Gastrocnemius medialis (tissue), 4 donors: Measurements from ENCODE around the gene TMEM243. TPM values are rescaled to one million over a fixed set of nuclear protein-coding genes. Genes with fewer than 3 reads are reported as not detected.

Experiments
- ATAC-seq, 2 donors: fragments of 150-250 bp; one replicate each; pipeline ENCODE4 v1.9.1; 2016
- DNase-seq, 2 donors: peaks; one replicate each; pipeline ENCODE4 v3.0.0-alpha.2; 2019
- H3K27ac ChIP-seq, 4 donors: fragments of 200-600 bp; sonication (generic); 1 replicate in 1 of 4; 2 replicates in 3 of 4; pipeline ENCODE4 v1.5.1; 2016 to 2018; ENCODE audit warnings: mild to moderate bottlenecking in 2 of 4, moderate library complexity in 1 of 4
- H3K27me3 ChIP-seq, 3 donors: fragments of 200-600 bp; sonication (generic) in 2 of 3; 1 replicate in 1 of 3; 2 replicates in 2 of 3; pipeline versions ENCODE4 v1.5.1 to v1.6.0; 2016 to 2019; ENCODE audit warnings: mild to moderate bottlenecking in 1 of 3, moderate library complexity in 1 of 3
- H3K36me3 ChIP-seq, 2 donors: fragments of 200-600 bp; sonication (generic) in 1 of 2; one replicate each; pipeline ENCODE4 v1.5.1; 2017 to 2018
- H3K4me1 ChIP-seq, 2 donors: fragments of 200-600 bp; sonication (generic) in 1 of 2; one replicate each; pipeline ENCODE4 v1.5.1; 2016 to 2017; ENCODE audit warnings: mild to moderate bottlenecking in 2 of 2
- H3K4me3 ChIP-seq, 4 donors: fragments of 200-600 bp; sonication (generic) in 3 of 4; 1 replicate in 1 of 4; 2 replicates in 3 of 4; pipeline ENCODE4 v1.5.1; 2016 to 2019; ENCODE audit warnings: mild to moderate bottlenecking in 2 of 4
- H3K9me3 ChIP-seq, 3 donors: fragments of 200-600 bp; sonication (generic) in 2 of 3; 1 replicate in 1 of 3; 2 replicates in 2 of 3; pipeline ENCODE4 v1.5.1; 2016 to 2019
- CTCF ChIP-seq, 5 experiments: fragments of 450-650 bp in 3 of 5; fragments of 200-600 bp in 2 of 5; sonication (generic) in 2 of 5; IDR thresholded peaks in 4 of 5; conservative IDR thresholded peaks in 1 of 5; 1 replicate in 4 of 5; 2 replicates in 1 of 5; pipeline ENCODE4 v1.5.1; 2016 to 2019; ENCODE audit warnings: antibody characterized with exemption in 5 of 5, mild to moderate bottlenecking in 3 of 5, moderate library complexity in 3 of 5
- POLR2A ChIP-seq, 2 donors: fragments of 450-650 bp; IDR thresholded peaks; one replicate each; pipeline ENCODE4 v1.6.1; 2017; ENCODE audit warnings: antibody characterized with exemption in 2 of 2, mild to moderate bottlenecking in 2 of 2, moderate library complexity in 2 of 2
- in situ Hi-C, 4 donors: fragments of 200-750 bp; cut with MboI; loops; one replicate each; pipeline versions ENCODE4 v1.15.0 to v1.8.0; 2017; ENCODE audit warnings: low sequenced_read_pairs in 4 of 4
- intact Hi-C: fragments of 100-400 bp; cut with DNase I; formaldehyde crosslinking; loops from one replicate; pipeline ENCODE4 v1.15.1; 2023; ENCODE audit warnings: low total_unique reads
- total RNA-seq, 4 donors: library from RNA; depleted of rRNA; stranded (reverse); fragments of >200 nt; gene quantifications; one replicate each; pipeline versions ENCODE4 v1.1.0 to v1.2.3, GENCODE V29; 2016

The TMEM243 gene
- total RNA-seq, 4 donors from 2014 or later: 2.8 to 6.5 (median 4.1) TPM

GRCh38 chr7:87188930-87189329 is 30.6 kb downstream of the TMEM243 start:
- DNase-seq (no peak), ATAC-seq (no peak)
- Histone ChIP-seq H3K9me3 (no peaks in the 10 kb centered on the region), H3K36me3 (peaks cover 0 to 94% of the 10 kb centered on the region in 2 donors), H3K27me3 (no peaks in the 10 kb centered on the region), H3K4me1 (no peaks in the 10 kb centered on the region), H3K4me3 (no peak overlapping the region), H3K27ac (no peak overlapping the region)
- in situ Hi-C loops (no loop called here), intact Hi-C loops (loop anchor here (5.0 kb wide), 1 partner anchor 37 kb away; the partner anchor contains the start of gene DMTF1)
- TF ChIP-seq CTCF (IDR thresholded peaks at IDR 0.05 in 4 of 5, conservative IDR thresholded peaks at IDR 0.05 in 1 of 5) (no peak), POLR2A (IDR thresholded peaks at IDR 0.05) (no peak)

DNA sequence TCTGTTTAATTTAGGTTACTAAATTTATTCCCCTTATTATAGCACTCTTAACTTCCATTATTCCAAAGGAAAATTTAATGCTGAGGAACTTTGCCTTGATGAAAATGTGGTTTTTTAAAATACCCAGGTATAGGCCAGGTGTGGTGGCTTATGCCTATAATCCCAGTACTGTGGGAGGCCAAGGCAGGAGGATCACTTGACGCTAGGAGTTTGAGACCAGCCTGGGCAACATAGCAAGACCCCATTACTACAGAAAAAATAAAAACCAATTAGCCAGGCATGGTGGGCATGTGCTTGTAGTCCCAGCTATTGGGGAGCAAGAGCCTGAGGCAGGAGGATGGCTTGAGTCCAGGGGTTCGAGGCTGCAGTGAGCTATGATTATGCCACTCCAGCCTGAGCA is 32.4 kb downstream of the TMEM243 start:
- intact Hi-C loops (loop anchor here (5.0 kb wide), 1 partner anchor 35 kb away; the partner anchor contains the start of gene DMTF1), in situ Hi-C loops (no loop called here)
- DNase-seq (no peak), ATAC-seq (no peak)
- no peaks in the 10 kb centered on the region for H3K27me3 ChIP-seq
- H3K36me3 ChIP-seq: peaks cover 0 to 94% of the 10 kb centered on the region in 2 donors
- H3K27ac ChIP-seq: no peak overlapping the region
- no peak for TF ChIP-seq POLR2A (IDR thresholded peaks at IDR 0.05)
- TF ChIP-seq CTCF (IDR thresholded peaks at IDR 0.05 in 4 of 5, conservative IDR thresholded peaks at IDR 0.05 in 1 of 5): no peak
- H3K4me1 ChIP-seq: no peaks in the 10 kb centered on the region
- no peaks in the 10 kb centered on the region for H3K9me3 ChIP-seq
- no peak overlapping the region for H3K4me3 ChIP-seq

DNA sequence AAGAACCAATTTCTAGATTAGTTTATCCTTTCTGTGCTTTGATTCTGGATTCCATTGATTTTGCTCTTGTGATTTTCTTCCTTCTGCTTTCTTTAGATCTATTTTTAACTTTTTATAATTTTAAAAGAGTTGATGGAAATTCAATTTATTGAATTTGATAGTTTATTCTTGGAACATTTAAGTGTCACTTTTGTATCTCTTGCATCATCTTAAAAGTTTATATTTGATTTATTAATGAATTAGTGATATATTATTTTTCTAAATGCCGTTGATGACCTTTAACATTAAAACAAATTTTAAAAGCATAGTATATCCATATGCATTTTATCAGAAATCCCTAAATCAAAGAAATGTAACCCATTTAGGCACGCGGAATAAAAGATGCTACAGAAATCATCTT is 40.4 kb downstream of the TMEM243 start:
- in situ Hi-C loops: no loop called here
- Histone ChIP-seq H3K4me3 (no peak overlapping the region), H3K4me1 (no peaks in the 10 kb centered on the region), H3K27ac (no peak overlapping the region), H3K27me3 (no peaks in the 10 kb centered on the region), H3K9me3 (no peaks in the 10 kb centered on the region), H3K36me3 (peaks cover 0 to 75% of the 10 kb centered on the region in 2 donors)
- ATAC-seq (no peak), DNase-seq (no peak)
- TF ChIP-seq CTCF (IDR thresholded peaks at IDR 0.05 in 4 of 5, conservative IDR thresholded peaks at IDR 0.05 in 1 of 5) (no peak), POLR2A (IDR thresholded peaks at IDR 0.05) (no peak)
- intact Hi-C loops: no loop called here

GRCh38 chr7:87178320-87178719 is 41.2 kb downstream of the TMEM243 start:
- in situ Hi-C loops (no loop called here), intact Hi-C loops (no loop called here)
- Histone ChIP-seq H3K4me1 (no peaks in the 10 kb centered on the region), H3K9me3 (no peaks in the 10 kb centered on the region), H3K27me3 (no peaks in the 10 kb centered on the region), H3K36me3 (peaks cover 0 to 75% of the 10 kb centered on the region in 2 donors), H3K4me3 (no peak overlapping the region), H3K27ac (no peak overlapping the region)
- TF ChIP-seq POLR2A (IDR thresholded peaks at IDR 0.05) (no peak), CTCF (IDR thresholded peaks at IDR 0.05 in 4 of 5, conservative IDR thresholded peaks at IDR 0.05 in 1 of 5) (no peak)
- DNase-seq (no peak), ATAC-seq (no peak)

DNA sequence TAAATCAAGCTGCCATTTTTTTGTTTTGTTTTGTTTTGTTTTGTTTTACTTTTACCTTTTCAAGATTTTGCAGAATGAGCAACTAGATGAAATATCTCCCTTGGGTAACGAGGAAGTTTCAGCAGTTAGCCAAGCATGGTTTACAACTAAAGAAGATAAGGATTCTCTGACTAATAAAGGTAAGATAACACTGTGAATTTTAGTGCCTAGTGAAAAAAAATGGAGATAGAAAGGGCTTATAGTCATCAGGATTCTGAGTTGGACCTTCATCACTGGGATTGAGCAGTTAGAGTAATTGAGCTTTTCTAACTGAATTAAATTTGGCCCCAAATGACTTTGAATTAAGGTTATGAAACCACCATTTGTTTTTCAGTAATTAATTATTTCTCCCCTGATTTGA is 46.1 kb downstream of the TMEM243 start:
- Histone ChIP-seq H3K27ac (no peak overlapping the region), H3K4me1 (no peaks in the 10 kb centered on the region), H3K27me3 (no peaks in the 10 kb centered on the region), H3K4me3 (no peak overlapping the region), H3K9me3 (no peaks in the 10 kb centered on the region), H3K36me3 (peaks cover 6 to 84% of the 10 kb centered on the region in 2 donors)
- in situ Hi-C loops: no loop called here
- no peak for DNase-seq
- ATAC-seq: no peak
- intact Hi-C loops: no loop called here
- TF ChIP-seq POLR2A (IDR thresholded peaks at IDR 0.05) (no peak), CTCF (IDR thresholded peaks at IDR 0.05 in 4 of 5, conservative IDR thresholded peaks at IDR 0.05 in 1 of 5) (no peak)
